ENCODE results near the gene CADPS. TPM values are rescaled to one million over a fixed set of nuclear protein-coding genes. Genes with fewer than 3 reads are reported as not detected.

CADPS gene
- total and polyA plus RNA-seq, 8 donors = 16.1 to 112 (median 26.0) TPM

DNA sequence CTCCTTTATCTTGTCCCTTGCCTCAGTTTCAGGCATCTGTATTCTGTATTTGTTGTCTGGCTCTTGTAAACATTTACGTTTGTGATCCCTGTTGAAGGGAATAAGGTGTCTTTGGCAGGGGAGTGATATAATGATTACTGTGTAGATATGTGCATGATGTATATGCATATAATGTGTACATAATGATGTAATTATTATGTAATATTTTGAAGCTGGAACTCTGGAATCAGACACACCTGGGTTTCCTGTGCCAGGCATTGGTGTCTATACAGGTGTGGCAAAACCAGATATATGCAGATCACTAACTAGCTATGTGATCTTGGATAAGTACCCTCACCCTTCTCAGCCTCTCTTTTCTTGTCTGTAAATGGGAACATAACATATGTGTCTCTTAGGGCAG lies 260.7 kb downstream of the CADPS start:
- WGBS, 2 donors = 49 to 66% methylated on average over 1 of the region's 1 CpG

DNA sequence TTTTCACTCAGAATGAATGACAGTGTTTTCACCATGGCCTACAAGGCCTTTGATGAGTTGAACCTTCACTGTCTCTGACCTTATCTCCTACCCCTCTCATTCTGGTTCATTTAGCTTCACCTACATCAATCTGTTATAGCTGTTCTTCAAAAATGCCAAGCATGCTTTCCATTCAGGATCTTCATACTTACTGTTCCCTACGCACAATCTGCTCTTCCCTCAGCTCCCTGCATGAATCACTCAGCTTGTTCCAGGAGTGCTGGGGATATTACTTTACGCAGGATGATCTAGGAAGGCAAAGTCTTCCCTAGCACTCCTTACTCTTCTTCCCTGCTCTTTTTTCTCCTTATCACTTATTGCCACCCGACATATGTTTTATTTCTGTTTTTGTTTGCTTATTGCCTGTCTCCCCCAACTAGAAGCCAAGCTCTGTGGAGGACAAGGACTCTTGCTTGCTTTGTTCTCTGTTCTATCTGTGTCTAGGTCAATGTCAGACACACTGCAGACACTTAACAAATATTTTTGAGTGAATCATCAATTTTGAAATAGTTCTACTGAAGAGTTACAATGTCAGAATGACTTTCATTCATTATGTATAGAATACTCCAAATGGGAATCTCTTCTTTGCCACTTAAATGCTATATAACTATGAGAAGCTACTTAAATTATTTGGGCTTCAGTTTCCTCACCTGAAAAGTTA lies 263.5 kb downstream of the CADPS start:
- no peak overlapping the region for H3K27ac ChIP-seq
- no peaks in the 10 kb centered on the region for H3K4me1 ChIP-seq
- H3K4me3 ChIP-seq = no peak overlapping the region
- WGBS, 2 donors = 77 to 89% methylated on average over 3 of the region's 3 CpGs
- no peaks in the 10 kb centered on the region for H3K9me3 ChIP-seq
- no peak for FAIRE-seq
- no peak for ATAC-seq
- DNase-seq = no peak
- TF ChIP-seq, protein P1, sequence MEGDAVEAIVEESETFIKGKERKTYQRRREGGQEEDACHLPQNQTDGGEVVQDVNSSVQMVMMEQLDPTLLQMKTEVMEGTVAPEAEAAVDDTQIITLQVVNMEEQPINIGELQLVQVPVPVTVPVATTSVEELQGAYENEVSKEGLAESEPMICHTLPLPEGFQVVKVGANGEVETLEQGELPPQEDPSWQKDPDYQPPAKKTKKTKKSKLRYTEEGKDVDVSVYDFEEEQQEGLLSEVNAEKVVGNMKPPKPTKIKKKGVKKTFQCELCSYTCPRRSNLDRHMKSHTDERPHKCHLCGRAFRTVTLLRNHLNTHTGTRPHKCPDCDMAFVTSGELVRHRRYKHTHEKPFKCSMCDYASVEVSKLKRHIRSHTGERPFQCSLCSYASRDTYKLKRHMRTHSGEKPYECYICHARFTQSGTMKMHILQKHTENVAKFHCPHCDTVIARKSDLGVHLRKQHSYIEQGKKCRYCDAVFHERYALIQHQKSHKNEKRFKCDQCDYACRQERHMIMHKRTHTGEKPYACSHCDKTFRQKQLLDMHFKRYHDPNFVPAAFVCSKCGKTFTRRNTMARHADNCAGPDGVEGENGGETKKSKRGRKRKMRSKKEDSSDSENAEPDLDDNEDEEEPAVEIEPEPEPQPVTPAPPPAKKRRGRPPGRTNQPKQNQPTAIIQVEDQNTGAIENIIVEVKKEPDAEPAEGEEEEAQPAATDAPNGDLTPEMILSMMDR (IDR thresholded peaks at IDR 0.05) = no peak
- intact Hi-C loops (cut with DNase I) = no loop called here
- no peaks in the 10 kb centered on the region for H3K36me3 ChIP-seq
- H3K27me3 ChIP-seq = no peaks in the 10 kb centered on the region

More for the DNA sequence above, 260.7 kb downstream of the CADPS start:
- DNase-seq (no peak), FAIRE-seq (no peak), ATAC-seq (no peak)
- Histone ChIP-seq H3K4me1 (no peaks in the 10 kb centered on the region), H3K4me3 (no peak overlapping the region), H3K9me3 (no peaks in the 10 kb centered on the region), H3K36me3 (no peaks in the 10 kb centered on the region), H3K27me3 (no peaks in the 10 kb centered on the region), H3K27ac (no peak overlapping the region)
- intact Hi-C loops (cut with DNase I) = no loop called here
- TF ChIP-seq, protein P1 (IDR thresholded peaks at IDR 0.05) = no peak

DNA sequence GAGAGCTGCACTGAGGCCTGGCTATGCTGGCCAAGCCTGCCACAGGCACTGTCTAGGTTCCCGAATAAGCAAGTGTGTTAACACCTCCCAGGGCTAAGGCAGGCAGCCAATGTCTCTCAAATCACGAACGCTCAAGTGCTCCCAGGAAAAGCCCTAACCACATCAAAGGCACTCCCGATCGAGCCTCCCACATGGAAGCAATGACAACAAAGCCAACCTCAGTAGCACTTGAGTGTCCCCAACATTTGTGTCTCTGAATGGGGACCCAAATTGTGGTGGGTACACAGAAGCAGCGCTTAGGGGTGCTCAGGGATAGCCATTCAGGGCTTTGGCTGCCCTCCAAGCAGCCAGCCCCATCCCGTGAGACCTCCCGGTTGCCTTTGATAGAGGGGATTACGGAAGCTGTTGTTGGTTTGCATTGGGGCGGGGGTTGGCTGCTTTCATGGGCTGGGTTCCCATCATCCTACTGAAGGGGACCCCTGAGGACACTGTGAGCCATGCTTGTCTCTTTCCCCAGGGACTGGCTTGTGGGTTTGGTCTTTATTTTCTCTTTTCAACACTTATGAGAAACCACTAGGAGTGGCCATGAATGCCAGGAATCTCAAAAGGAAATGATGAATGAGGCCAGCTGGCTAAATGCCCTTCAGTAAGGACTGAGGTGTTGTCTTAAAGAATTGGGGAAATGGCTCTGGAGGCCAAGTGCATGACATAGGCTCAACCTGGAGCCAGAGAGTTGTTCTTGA lies 267.8 kb downstream of the CADPS start:
- FAIRE-seq = no peak

DNA sequence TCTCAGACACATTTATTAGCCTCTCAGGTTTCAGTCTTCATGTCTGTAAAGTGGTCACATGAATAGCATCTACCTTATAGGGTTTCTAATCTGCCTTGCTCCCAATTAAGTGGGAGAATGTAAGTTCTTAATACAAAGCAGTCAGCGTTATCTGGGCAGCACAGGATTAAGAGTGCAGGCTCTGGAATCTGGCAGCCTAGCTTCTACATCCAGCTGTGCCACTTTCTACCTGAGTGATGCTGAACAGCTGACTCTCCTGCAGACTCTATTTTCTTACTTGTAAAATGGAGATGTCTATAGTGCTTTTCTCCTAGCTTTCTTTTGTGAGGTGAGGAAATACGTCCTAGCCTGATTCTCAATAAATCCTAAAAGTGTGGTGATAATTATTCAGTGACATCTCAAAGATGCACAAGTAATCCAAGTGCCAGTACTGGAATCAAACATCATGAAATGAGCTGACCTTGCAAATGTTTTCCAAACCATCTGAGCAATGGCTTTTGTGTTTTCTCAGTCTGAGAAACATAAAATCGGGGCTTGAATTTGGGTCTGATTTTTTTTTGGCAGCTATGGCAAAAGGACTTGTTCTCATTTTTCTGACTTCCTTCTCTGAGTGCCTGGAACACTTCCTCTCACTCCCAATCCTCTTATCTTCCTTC lies 269.7 kb downstream of the CADPS start:
- FAIRE-seq (no peak), DNase-seq (no peak), ATAC-seq (no peak)
- Histone ChIP-seq H3K4me1 (no peaks in the 10 kb centered on the region), H3K36me3 (no peaks in the 10 kb centered on the region), H3K27me3 (no peaks in the 10 kb centered on the region), H3K27ac (no peak overlapping the region), H3K4me3 (no peak overlapping the region), H3K9me3 (no peaks in the 10 kb centered on the region)
- TF ChIP-seq, protein P1 (IDR thresholded peaks at IDR 0.05) = no peak
- WGBS, 2 donors = 49 to 62% methylated on average over 3 of the region's 3 CpGs
- intact Hi-C loops (cut with DNase I) = no loop called here

More for the DNA sequence above, 267.8 kb downstream of the CADPS start:
- Histone ChIP-seq H3K36me3 (no peaks in the 10 kb centered on the region), H3K27me3 (no peaks in the 10 kb centered on the region), H3K4me3 (no peak overlapping the region), H3K9me3 (no peaks in the 10 kb centered on the region), H3K4me1 (no peaks in the 10 kb centered on the region), H3K27ac (no peak overlapping the region)
- ATAC-seq = peak in 3 of 4 donors; percentile 19 to 57 (median 30)
- no peak for DNase-seq
- intact Hi-C loops (cut with DNase I) = no loop called here
- TF ChIP-seq, protein P1 (IDR thresholded peaks at IDR 0.05) = no peak
- 81 to 91% methylated on average over 10 of the region's 10 CpGs for WGBS, 2 donors
